ENCODE data around the gene DCT. TPM values are rescaled to one million over a fixed set of nuclear protein-coding genes. Genes with fewer than 3 reads are reported as not detected.
"Not testable (repeated sequence)": the region's sequence is repeated elsewhere in the genome, so short reads cannot be mapped to it uniquely, and the experiment has no call there.

DCT gene
- total and polyA plus RNA-seq, 2 of the 4 experiments (the other 2 are of a cell fraction): not detected

DNA sequence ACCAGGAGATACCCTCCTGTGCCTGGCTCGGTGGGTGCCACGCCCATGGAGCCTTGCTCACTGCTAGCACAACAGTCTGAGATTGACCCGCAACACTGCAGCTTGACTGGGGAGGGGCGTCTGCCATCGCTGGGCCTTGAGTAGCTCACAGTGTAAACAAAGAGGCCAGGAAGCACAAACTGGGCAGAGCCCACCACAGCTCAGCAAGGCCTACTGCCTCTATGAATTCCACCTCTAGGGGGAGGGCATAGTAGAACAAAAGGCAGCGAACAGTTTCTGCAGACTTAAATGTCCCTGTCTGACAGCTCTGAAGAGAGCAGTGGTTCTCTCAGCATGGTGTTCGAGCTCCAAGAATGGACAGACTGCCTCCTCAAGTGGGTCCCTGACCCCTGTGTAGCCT is 47.5 kb upstream of the DCT start:
- H3K18ac ChIP-seq (ENCODE audit: low read depth, low read length); H2BK120ac ChIP-seq (ENCODE audit: low read depth, low read length); H4K5ac ChIP-seq (ENCODE audit: low read depth, low read length); H2BK5ac ChIP-seq (ENCODE audit: low read depth, low read length, poor library complexity, severe bottlenecking); H3K9ac ChIP-seq (ENCODE audit: low read depth, low read length); in situ Hi-C loops (cut with MboI; ENCODE audit: low sequenced_read_pairs); H4K20me1 ChIP-seq (ENCODE audit: insufficient read depth, low read length); H3K79me1 ChIP-seq (ENCODE audit: low read depth in 1 of 2, low read length in 2 of 2); H3K23ac ChIP-seq (ENCODE audit: low read depth, low read length); intact Hi-C loops (cut with micrococcal nuclease); POLR2A ChIA-PET (ENCODE audit: unreplicated experiment); H3K4me1 ChIP-seq (ENCODE audit: control insufficient read depth, insufficient read depth, low read length); H3K27me3 ChIP-seq (ENCODE audit: control insufficient read depth, insufficient read depth, low read length); ATAC-seq (ENCODE audit: low read depth); H2BK20ac ChIP-seq (ENCODE audit: low read depth, low read length); DNase-seq; H3K56ac ChIP-seq (ENCODE audit: extremely low read depth, insufficient read depth, low read length); H2BK15ac ChIP-seq (ENCODE audit: low read depth, low read length); H3K27ac ChIP-seq (ENCODE audit: insufficient read depth, low read length); H3K14ac ChIP-seq (replicated peaks; ENCODE audit: low read depth, low read length); H2AK9ac ChIP-seq (replicated peaks; ENCODE audit: low read depth, low read length, poor library complexity); H2AK5ac ChIP-seq (ENCODE audit: low read depth, low read length); H4K91ac ChIP-seq (ENCODE audit: insufficient read depth, low read depth, low read length); H3K4me2 ChIP-seq (ENCODE audit: low read depth, low read length); H3K9me1 ChIP-seq (ENCODE audit: insufficient read depth, low read length); H3K4me3 ChIP-seq (ENCODE audit: insufficient read depth, low read depth, low read length); dilution Hi-C loops (cut with HindIII; ENCODE audit: low sequenced_read_pairs, unreplicated experiment); H3K9me3 ChIP-seq (ENCODE audit: control insufficient read depth, insufficient read depth, low read length); H4K8ac ChIP-seq (ENCODE audit: low read depth in 2 of 2, low read length in 2 of 2); H3K36me3 ChIP-seq (ENCODE audit: control insufficient read depth, insufficient read depth, low read length); H3K4ac ChIP-seq (ENCODE audit: low read depth, low read length); BruUV-seq (replicated peaks); H2AFZ ChIP-seq (replicated peaks; ENCODE audit: low read length, poor library complexity): not testable (repeated sequence)
- CTCF ChIA-PET: interaction anchor here (0.6 kb wide), 1 partner anchor 854 kb away, joined by 4 read pairs; no protein-coding TSS in a partner anchor
- WGBS, 2 experiments (ENCODE audit: extremely low coverage in 2 of 2, insufficient read length in 1 of 2): 32% methylated on average over 5 of the region's 7 CpGs; no CpG with 5 or more reads in 1 of the 2 experiments

All from IMR-90 (cell line).